Measurements from ENCODE around the gene SDHA.
A peak's percentile ranks its signal among the peaks of the same experiment; 100 is the strongest.
"Not testable (repeated sequence)": the region's sequence is repeated elsewhere in the genome, so short reads cannot be mapped to it uniquely, and the experiment has no call there.

SDHA gene

DNA sequence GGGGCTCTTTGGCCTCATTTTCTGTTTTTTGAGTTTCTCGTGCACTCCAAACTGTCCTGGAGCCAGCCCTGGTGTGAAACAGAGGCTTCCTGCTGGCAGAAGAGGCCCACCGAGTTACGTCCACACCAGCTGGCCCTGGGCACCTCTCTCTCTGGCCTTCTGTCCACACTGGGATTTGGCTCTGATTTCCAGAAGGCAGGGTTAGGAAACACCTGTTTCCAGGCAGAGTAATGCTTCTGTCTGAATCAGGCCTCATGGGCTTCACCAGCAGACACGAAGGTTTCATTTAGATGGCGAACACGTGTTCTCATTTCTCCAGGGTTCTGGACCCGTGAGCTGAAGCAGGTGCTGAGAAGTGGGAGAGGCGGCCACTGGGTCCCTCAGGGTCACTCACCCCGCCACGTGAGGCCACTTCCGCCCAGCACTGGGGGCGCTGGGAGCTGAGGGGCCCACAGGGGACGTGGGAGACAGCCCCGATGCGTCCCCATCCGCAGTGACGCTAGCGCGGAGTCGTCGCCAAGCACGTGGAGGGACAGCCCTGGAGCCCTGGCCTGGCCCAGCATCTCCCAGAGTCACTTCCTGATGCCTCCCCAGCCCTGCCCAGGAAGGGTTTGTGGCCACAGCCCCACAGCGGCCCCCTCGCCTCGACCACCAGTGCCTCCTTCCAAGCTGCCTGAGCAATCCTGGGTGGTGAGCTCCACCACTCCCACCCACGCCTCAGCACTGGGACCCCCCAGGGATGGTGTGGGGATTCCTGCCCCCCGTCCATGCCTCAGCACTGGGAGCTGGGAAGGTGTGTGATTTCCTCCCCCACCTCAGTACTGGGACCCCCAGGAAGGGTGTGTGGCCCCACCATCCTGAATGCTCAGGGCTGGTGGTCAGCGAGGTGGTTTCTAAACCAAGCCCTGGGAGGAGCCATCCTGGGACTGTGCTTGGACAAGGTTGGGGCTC lies 31.8 kb upstream of the SDHA start:
- no peak for DNase-seq

DNA sequence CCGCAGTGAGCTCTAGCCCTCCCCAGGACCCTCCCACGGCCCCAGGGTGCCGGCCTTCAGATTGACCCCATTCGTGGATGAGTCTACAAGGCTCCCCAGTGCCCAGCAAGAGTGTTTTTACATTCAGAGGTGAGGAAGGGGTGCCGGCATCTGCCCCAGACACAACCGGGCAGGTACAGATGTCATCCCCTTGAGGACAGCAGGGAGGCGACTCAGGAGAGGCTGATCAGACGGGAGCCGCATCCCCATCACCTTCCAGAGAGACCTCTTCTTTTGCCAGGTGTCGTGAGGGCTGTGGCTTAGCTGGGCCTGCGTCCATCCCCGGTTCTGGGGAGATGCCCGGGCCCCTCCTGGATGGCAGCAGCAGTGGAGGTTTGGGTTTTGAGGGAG lies 31.1 kb upstream of the SDHA start:
- DNase-seq, result no peak

DNA sequence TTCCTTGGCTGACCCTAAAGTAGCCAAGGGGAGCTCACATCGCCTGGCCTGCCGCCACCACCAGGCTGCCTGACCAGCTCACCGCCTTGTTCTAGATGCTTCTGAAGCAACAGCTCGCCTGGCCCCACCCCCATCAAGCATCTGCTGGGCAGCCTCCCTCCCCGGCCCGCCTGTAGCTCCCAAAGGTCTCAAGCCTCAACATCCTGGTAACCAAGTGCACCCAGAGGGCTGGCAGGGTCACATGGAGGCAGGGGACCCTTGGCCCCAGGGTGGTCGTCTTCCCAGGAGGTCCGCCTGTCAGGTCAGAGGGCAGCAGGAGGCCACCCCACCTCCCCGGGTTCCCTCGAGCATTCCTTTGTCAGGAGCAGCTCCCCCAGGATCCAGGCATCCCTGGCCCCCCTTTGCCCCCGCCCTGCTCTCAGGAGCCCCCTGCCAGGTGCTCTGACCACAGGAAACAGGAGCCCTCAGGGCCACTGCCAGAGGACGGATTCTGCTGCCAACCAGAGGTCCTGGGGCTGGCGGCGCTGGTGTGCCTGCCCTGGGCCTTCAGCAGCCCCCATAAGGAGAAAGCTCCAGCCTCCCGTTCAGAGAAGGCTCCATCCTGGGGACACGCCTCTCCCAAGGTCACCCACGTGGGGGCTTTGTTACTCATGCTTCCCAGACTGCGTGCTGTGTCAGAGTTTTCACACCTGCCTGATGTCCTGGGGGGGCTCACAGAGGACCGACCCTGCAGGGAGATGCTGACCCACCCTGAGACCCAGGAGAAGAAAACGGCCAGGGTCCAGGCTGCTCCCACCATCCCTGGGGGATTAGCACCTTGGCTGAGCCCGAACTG lies 30.3 kb upstream of the SDHA start:
- DNase-seq, result no peak

DNA sequence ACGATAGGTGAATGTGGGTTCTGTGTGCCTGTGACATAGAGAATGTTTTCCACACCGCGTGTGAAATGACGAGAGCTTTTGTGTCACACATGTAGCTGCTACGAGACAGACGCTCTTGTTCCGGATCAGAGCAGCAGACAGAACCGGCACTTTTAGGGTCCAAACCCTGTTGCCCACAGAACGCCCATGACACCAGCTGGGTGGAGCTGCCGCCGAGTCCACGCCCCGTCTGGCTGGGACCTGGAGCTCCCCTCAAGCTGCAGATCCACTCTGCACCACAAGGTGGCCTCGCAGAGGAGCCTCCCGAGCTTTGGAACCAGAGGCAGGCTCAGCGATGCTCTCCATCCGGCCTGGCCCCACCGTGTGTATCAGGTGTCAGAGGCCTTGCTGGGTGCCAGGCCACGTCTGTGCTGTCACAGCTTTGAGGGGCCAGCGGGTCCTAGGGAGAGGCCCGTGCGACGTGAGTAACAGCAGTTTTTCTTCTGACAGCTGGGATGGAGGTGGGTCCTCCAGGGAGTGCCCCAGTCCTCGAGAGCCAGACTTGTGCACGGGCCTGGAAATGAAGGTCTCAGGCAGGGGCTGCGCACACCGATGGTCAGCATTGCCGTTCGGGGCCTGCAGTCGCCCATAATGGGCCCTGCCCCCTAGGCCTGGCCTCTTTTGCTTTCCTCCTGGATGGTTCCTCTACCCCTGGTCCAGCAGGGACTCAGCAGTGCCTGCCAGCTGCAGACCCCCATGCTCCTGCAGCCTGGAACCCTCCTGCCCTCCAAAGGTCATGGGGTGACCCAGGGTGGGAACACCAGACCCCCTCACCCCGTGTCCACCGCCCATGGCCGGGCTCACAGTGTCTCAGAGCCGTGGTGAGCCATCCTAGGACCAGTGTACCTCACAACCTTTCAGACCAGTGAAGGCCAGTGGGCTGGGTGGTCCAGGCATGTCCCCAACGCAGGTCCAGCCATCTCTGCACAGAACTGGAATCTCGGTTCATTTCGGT lies 29.3 kb upstream of the SDHA start:
- peak; percentile 88 for DNase-seq

DNA sequence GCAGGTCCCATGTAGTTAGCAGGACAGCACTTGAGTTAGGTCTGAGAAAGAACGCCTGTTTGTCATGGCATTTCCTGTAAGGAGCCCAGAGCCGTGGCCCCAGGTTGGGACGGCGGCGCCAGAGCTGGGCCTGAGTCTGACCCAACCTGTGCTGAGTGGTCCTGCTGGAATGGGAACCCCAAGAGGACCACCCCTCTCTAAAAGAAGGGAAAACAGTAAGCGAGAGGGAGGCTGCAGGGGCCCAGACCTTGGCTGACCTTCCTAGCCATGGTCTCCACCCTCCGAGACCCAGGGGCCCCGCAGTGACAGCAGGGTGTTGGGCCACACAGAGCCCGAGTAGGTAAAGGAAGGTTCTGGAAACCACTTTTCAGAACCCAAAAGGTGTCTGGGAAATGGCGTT lies 28.6 kb upstream of the SDHA start:
- DNase-seq, result no peak

DNA sequence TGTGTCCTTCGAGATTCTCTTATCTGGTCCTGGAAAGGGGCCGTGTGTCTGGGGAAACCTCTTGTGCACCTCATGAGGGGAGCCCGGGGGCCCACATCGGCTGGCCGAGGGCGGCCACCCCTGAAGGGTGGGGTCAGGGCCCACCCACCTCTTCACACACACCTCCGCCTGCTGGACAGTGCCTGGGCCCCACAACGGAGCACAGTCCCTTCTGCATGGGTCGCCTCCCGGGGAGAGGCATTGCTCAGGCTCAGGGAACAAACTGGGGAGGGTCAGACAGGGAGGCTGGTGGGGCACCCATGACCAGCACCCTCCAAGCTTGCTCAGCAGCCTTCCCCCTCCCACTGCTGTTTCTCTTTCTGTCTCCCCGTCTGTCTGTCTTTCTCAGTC lies 28.1 kb upstream of the SDHA start:
- DNase-seq, result no peak

DNA sequence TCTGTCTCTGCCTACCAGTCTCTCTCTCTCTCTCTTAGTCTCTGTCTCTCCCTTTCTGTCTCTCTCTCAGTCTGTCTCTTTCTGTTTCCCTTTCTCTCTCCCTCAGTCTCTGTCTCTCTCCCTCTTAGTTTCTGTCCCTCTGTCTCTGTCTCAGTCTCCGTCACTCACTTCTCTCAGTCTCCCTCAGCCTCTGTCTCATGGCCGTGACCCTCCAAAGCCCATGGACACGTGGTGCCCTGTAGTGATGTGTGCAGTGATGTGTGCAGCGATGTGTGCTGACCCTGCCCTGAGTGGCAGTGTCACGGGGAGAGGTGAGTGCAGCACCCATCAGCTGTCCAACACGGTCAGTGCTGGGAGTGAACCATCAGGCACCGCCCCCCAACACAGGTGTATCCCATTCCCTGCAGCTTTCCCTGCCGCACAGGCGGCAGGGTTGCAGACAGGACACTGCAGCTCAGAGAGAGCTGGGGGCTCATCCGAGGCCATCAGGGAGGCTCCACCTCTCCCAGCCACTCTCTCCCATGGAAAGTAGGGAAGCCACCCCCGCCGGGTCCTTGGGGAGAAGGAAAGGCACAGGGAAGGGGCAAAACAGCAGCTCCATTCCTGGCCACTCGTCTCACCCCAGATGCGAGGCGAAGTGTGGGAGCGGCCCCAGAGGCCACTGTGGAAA lies 27.6 kb upstream of the SDHA start:
- no peak for DNase-seq

DNA sequence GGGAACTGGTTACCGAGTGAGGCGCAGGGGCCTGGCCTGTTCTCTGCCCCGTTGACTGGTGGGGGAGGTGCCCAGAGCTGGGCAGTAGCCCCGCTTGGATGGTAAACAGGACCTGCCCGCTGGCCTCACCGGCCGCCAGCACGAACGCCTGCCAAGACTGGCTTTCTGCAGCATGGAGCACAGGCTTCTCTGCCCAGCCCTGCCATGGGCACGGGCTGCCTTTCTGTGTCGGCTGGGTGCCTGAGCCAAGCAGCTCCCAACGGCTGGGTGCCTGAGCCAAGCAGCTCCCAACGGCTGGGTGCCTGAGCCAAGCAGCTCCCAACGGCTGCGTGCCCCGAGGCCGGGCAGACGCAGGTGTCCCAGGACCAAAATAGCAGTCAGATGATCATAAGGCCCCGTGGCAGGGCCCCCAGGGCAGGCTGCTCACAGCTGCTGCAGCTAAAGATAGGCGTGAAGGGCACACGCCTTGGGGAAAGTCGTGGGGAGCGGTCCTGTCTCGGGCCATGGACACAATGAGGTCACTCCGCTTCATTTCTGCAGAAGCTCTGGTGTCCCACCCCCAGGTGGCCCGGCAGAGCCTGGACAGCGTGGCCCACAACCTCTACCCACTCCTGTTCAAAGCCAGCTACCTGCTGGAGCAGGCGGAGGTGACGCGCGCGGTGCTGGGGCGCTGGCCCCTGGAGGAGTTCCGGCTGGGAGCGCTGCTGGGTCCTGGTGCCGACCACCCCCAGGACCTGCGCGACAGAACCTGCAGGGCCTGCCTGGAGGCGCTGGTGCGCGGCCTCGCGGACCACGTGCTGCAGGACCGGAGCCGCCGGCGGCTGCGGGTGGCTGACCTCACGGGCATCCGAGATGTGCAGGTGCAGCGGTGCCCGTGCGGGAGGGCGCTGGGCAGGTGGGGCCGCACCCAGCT lies 26.8 kb upstream of the SDHA start, which contains the start of gene LRRC14B:
Gene LRRC14B, plus strand, starts transcription at position 460 of the 913 bp plus-strand sequence. Its CDS starts 44 bp downstream, at position 504.
- DNase-seq, result no peak

DNA sequence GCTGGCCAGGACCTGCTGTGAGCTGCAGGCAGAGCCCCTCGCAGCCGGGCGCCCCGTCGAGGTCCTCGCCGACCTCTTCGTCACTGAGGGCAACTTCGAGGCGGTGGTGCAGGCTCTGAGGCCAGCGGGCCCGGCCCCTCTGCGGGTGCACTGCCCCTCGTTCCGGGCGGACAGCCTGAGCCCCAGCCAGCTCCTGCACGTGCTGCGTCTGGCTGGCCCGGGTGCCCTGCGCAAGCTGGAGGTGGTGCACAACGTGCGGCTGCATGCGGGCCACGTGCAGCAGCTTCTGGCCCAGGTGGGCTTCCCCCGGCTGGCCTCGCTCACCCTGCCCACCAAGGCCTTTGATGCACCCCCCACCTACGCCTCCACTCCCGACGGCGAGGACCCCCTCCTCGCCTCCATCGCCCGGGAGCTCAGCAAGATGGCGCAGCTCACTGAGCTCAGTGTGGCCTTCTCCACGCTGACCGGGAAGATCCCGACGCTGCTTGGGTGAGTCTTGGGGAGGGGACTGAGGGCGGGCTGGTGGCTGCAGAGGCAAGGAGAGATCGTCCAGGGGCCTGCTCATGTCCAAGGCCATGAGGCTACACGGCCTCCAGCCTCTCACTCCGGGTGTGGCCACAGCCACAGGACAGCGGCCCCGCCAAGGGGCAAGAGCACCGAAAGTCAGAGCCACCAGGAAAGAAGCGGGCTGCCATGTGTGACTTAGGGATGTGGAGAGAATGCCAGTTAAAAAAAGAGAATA lies 26.0 kb upstream of the SDHA start:
- no peak for DNase-seq

DNA sequence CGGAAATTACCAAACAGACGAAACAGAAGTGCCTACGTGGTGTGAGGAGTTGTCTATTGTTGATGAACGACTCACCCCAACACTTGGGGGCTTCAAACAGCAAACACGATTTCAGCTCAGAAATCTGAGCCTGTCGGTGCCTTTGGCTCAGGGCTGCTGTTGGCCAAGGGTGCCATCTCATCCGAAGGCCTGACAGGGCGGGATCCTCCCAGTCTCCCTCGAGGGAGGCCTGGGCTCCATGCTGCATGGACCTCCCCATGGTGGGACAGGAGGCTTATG lies 25.5 kb upstream of the SDHA start:
- DNase-seq, result no peak

DNA sequence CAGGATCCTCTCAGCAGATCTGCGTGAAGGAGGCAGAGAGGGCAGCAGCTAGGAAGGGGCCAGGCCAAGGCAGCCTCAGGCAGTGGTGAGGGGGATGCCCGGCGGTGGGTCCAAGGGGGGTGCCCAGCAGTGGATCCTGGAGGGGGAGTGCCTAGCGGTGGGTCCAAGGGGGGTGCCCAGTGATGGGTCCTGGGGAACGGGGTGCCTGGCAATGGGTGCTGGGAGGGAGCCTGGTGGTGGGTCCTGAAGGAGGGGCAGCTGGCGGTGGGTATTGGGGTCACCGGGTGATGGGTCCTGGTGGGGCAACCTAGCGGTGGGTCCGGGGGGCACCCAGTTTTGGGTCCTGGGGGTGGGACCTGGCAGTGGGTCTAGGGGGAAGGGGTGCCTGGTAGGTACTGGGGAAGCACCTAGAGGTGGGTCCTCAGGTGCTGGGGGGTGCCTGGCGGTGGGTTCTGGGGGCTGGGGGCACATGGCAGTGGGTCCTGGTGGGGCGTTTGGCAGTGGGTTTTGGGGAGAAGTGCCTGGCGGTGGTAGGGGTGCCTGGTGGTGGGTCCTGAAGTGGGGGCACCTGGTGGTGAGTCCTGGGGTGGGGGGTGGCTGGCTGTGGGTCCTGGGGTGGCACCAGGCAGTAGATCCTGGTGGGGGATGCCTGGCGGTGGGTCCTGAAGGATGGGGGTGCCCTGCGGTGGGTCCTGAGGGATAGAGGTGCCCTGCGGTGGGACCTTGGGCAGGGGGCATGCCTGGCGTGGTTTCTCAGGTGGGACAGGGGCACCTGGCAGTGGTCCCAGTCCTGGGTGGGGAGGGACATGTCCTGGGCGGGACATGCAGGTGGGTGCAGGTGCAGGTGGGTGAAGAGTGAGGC lies 24.9 kb upstream of the SDHA start:
- no peak for DNase-seq

DNA sequence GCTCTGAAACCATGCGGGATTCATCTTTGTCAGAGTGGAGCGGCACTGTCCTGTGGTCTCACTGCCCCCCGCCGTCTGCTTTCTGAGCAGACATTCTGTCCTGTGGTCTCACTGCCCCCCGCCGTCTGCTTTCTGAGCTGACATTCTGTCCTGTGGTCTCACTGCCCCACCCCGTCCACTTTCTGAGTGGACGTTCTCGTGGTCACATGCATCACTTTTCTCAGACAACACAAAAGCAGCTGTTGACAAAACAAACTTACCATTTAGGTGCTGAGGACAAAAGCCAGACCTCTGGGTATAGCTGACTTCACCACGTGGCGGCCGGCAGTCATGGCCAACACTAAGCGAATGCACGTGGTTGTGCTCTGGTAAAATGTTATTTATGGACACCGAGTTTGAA lies 24.0 kb upstream of the SDHA start:
- DNase-seq, result no peak

DNA sequence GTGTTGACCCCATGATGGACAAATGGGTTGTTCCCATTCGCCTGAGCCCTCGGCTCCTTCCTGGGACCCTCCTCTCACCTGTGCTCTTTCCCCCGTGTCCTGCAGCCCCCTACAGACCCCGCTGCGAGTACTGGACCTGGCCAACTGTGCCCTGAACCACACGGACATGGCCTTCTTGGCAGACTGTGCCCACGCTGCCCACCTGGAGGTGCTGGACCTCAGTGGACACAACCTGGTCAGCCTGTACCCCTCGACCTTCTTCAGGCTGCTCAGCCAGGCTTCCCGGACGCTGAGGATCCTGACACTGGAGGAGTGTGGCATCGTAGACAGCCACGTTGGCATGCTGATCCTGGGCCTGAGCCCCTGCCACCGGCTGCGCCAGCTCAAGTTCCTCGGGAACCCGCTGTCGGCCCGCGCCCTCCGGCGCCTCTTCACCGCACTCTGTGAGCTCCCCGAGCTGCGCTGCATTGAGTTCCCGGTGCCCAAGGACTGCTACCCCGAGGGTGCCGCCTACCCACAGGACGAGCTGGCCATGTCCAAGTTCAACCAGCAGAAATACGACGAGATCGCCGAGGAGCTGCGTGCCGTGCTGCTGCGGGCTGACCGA lies 23.4 kb upstream of the SDHA start:
- DNase-seq, result no peak

DNA sequence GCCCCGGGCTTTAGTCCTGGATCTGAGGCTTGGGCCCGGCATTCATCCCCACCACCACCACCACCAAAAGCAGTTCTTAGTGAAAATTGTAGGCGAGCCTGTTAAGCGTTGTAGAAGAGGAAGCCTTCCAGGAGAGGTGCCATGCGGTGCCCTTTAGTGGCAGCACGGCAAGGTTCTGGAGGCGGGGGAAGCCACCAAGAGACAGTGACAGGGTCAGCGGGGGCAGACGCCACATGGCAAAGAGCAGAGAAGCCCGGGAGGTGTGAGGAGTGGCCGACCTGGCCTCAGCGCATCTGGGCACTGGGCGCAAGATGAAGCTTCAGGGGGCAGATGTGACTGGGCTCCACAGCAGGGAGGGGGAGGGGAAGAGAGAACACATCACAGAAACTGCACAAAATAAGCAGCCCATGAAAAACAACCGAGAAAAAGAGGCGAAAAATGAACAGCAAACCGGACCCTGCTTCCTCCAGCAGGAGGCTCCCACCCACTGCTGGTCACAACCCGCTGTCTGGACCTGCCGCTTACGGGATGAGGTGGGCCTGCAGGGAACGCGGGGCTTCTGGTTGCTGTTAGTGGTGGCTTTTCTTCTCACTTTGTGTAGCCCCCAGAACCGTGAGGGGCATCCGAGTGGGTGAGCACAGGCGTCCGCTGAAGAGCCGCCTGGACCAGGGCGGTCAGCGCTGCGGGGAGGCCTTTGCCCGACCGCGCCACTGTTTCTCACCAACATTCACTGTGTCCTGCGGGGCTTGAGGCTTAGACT lies 22.5 kb upstream of the SDHA start:
- no peak for DNase-seq

DNA sequence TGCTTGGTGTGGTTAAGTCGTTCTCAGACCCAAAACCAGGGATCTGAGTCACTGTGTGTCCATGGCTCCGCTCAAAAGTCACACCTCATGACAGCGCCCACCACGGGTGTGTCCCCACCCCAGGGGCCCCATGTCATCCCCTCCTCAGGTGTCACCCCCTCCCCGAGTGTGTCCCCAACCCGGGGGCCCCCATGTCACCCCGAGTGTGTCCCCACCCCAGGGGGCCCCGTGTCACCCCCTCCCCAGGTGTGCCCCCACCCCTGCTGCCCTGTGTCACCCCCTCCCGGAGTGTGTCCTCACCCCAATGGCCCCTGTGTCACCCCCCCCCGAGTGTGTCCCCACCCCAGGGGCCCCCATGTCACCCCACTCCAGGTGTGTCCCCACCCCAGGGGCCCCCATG lies 21.8 kb upstream of the SDHA start:
- no peak for DNase-seq

DNA sequence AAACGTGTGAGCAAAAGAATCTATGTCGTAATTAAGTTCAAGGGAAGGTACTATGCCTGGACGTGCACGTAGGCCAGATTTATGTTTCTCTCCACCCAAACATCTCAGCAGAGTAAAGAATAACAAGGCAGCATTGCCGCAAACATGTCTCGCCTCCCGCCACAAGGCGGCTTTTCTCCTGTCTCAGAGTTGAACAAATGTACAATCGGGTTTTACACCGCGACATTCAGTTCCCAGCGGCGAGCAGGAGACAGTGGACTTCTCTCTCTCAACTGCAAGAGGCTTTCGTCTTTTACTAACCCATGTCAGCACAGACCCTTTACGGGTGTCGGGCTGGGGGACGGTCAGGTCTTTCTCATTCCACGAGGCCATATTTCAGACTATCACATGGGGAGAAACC lies 21.1 kb upstream of the SDHA start:
- not testable (repeated sequence) for DNase-seq

DNA sequence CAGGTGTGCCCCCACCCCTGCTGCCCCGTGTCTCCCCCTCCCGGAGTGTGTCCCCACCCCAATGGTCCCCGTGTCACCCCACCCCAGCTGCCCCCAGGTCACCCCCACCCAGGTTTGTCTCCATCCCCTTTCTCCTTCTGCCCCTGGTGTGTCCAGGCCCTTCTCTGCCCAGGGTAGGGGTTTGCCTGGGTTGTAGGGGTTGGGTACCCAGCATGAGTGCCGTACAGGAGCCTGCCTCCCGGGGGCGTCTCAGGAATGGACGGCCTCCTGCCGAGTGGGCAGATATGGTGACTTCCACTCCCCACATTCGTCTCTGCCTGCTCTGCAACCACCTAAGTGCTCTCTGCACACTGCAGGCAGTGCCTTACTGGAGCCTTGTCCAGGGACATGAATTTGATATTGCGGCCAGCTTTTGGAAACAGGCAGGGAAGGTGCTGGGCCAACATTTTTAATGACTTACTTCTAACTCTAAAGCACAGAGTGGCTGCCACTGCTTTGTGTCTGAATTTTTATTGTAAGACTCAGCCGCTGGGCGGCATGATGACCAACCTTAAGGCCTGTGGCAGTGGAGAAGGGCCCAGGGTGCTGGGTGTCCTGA lies 20.1 kb upstream of the SDHA start:
- DNase-seq, result no peak
